ENCODE measurements around the gene RAB31.
A peak's percentile ranks its signal among the peaks of the same experiment; 100 is the strongest.
"Not testable (repeated sequence)": the region's sequence is repeated elsewhere in the genome, so short reads cannot be mapped to it uniquely, and the experiment has no call there.

The RAB31 gene

DNA sequence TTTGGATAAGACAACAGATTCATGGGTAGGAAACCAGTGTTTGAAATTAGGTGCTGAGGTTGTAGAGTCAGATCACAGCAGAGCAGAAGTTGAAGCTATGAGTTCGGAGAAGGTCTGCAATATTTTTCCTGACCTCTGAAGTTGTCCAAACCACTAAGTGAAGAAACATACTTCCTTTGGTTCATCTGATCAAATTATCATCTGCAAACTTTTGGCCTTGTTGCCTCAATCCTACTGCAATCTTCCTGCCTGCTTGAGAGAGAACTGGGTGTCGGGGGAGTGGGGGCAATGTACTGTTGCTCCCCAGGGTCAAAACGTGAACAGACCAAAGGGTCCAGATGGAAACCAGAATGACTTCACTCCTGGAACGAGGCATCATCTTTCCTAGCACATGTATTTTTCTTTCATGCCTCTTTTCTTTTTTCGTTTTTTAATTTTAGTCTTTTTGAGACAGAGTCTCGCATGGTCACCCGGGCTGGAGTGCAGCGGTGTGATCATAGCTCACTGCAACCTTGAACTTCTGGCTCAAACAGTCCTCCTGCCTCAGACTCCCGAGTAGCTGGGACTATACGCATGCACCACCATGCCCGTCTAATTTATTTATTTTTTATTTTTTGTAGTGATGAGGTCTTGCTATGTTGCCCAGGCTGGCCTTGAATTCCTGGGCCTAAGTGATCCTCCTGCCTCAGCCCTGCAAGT lies 42.7 kb downstream of the RAB31 start:
- intact Hi-C loops (cut with DNase I): no loop called here
- DNase-seq: peak in 1 of 42 donors; percentile 11

DNA sequence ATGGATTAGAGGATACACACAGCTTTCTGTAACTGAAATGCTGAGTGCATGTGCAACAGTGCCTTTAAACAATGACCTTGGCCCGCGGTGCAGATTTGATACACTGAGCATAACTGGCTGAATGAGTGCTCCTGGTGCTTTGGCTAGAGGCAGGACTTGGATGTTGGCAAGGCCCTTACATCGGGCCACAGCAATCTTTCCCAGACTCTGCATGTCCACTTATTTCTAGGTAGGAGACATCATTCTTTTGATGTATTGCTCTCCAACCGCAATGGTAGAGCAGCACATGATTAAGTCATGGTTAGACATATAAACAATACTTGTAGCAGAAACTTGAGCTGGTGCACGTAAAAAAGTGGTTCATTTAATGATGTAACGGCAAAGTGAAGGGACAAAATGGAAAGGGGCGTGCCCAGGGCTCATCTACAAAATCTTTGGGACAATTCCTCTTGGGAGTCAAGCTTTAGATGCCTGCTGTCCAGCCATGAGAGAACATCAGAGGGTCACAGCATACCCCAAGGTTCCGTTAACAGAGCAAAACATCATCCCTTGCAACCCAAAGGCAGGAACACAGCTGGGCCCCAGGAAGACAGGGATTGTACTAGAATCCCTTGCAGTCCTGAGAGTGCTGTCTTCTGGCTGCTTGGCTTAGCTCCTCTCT lies 43.4 kb downstream of the RAB31 start:
- intact Hi-C loops (cut with DNase I): no loop called here
- DNase-seq: peak in 1 of 42 donors; percentile 25

DNA sequence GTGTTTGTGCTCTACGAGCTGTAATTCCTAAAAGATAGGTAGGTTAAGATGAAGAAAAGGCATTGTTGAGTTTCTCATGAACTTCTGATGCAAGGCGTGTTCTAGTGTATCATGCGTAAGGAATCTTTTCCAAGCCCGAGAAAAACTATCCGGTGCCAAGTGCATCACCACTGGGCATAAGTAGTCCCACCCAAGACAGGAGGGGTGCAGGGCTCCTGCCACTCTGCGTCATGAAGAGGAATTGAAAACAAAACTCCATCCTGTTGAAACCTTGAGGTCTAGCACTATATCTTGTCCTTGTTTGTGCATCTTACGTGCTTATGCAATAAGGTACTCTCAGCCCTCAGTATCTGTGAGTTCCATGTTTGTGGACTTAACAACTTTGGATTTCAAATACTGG lies 45.7 kb downstream of the RAB31 start:
- DNase-seq: no peak
- intact Hi-C loops (cut with DNase I): no loop called here

DNA sequence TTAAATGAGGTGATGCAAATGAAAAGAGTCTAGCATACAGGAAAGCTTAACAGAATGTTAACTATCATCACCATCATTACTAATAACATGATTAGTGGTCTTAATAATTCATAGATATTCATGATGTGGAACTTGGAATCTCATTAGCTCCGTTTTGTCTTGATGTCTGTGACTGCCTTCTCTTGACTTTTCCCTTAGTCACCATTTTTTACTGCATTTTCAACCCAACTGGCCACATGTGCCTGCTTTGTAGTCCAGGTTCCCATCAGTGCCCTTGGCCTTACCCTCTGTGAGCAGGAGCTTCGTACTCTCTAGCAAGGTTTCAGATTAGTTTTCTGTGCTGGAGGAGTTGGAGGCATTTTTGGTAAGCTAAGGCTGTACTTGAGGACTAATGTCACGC lies 47.0 kb downstream of the RAB31 start:
- intact Hi-C loops (cut with DNase I): no loop called here
- DNase-seq: peak in 1 of 42 donors; percentile 1

DNA sequence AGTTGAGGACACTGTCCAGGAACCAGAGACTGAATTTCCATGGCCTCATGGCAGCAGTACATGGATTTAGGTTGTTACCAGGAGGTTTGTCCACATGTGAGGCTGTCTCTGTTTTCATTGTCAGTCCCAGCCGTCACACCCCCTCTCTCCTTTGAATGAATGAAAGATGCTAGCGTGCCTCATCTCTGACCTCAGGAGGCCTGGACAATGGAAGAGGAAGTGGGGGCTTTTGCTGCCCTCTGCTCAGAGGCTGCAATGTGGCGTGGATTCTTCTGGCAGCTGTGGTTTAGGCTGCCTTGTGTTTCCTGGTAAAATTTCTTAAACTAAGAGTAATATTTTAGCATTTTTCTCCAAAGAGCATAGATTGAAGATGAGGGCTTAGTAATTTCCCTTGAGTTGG lies 47.5 kb downstream of the RAB31 start:
- DNase-seq: peak in 2 of 42 donors; percentile 26 to 33
- intact Hi-C loops (cut with DNase I): no loop called here

DNA sequence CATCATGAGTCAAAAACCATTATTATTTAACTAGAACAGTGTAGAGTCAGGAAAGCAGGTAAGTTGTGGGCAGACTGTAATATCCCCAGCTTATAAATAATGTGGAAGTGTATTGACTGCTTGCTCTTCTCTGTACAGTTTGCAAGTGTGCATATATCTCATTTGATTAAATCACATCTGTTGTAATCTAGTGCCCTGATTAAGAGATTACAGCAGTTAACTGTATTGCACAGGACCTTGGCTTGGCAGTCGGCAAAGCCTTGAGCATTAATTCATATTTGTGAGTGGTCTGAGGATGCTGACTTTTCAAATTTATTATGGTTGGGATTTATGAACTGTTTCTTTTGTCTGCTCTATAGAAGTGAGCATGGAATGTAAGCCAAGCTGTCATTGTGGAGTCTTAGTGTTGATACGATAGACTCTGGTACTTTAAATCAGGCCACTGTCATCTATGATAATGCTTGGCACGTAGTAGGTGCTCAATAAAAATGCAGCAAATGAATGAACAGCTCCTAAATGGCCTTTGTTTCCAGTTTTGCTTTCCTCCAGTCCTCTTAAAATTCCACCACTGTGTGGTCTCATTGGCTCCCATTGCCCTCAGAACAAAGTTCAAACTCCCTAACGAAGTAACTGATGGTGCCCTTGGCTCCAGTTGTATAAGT lies 48.3 kb downstream of the RAB31 start:
- intact Hi-C loops (cut with DNase I): no loop called here

DNA sequence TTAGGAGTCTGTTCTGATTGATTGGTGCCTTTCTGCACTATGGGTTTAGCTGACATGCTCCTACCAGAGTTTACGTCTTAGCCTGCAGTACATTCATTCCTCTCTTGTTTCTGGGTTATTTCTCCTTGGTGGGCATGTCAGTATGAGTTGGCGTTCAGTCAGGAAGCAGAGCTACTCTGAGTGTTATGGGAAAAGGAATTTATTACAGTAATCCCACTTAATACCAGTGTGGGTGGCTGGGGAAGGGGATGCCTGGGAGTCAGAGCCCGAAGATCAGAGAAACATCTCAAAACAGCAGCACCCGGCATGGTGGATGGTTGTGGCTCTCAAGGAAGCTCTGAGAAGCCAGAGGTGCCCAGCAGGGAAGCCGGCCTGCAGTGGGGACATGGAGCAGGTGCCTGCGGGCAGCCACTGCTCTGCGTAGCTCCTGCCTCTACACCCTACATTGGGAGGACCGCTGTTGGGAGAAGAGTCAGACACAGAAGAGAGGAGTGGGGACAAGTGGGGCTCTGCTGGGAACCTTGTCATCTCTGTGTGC lies 48.9 kb downstream of the RAB31 start:
- intact Hi-C loops (cut with DNase I): no loop called here
- no peak for DNase-seq

More for the DNA sequence above, 48.3 kb downstream of the RAB31 start:
- DNase-seq: no peak

DNA sequence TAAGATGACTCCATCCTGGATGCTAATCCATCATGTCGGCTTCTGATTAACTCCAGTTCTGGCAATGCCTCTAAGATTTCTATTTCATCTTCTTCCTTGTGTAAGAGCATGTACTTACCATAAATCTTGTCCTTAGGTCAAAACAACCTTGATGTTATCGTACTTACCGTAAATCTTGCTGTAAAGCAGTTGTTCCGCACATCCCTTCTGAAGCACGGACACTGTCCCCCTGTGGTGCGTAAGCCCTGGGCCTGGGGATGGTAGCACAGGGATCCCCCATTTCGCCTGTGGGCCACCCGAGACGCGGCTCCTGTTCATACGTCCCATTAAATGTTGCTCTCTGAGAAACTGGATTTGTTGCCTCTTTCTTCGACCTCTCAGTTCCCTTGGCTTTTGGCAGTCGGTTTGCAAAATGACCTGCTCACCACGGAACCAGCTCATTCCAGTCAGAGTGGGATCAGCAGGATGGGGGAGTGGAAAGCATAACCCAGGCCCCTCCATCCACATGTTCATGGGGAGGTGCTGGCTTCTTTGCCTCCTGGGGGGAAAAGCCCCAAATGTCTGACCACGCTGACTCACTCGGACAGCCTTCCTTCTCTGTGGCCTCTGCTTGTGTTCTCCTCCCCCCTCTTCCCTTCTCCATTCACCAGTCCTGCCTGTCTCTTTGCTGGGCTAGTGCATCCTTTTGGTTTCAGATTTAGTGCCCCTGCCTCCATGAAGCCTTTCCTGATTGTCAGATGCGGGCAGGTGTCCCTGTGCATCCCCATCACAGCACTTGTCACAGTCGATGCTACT lies 49.9 kb downstream of the RAB31 start:
- intact Hi-C loops (cut with DNase I): no loop called here
- no peak for DNase-seq

DNA sequence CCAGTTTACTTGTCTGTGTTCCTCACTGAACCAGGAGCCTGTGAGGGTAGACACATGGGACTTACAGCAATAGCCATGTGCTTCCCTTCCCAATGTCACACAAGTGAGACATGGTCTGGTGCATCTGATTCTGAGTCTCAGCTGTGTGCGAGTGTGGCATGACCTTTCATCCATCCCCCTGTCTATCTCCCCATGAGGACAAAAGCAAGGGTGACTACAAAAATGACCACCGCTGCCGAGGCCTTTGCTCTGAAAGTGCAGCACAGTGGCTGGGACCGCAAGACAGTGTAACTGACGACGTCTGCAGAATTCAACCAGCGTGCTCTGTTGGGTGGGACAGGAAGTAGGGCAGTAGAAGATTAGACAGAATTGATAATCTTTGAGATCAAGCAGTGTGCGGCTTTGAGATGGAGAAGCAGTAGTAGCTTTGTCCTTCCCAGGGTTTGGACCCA lies 50.5 kb downstream of the RAB31 start:
- intact Hi-C loops (cut with DNase I): no loop called here
- DNase-seq: peak in 1 of 42 donors; percentile 42

DNA sequence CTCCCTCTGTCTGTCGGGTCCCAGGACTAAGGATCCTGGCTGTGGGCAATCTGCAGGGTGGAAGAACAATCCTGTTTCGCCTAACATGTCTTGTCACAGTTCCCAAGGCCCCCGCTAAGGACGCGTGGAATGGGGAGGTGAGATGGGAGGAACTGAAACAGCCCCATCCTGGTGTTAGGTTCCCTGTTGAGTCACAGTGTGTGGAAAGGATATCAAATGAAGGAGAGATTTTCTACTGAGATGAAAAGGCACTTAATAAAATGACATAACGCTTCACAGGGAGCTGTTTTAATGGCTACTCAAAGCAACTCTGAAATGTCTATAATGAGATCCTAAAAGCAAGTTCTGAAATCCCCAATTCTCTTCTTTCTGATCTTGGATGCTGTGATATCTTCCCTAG lies 52.5 kb downstream of the RAB31 start:
- DNase-seq: peak in 1 of 42 donors; percentile 41
- intact Hi-C loops (cut with DNase I): no loop called here

DNA sequence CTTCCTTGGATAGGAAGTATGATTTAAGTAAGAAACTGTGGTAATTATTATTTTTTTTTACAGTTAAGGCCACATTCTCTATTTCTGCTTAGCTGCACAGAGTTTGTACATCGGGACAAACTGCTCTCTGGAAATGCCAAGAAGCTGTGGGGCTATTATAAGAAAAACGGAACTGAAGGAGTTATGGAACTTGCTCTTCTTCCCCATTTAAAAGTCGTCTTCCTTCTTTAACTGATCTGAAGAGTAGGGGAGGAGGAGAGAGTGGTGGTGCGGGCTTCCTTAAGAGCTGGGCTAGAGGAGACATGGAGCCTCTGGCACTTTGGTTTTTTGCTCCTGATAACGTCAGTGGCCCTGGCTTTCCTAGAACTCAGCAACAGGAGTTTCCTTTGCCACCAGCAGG lies 54.4 kb downstream of the RAB31 start:
- intact Hi-C loops (cut with DNase I): no loop called here
- DNase-seq: peak in 1 of 42 donors; percentile 40

DNA sequence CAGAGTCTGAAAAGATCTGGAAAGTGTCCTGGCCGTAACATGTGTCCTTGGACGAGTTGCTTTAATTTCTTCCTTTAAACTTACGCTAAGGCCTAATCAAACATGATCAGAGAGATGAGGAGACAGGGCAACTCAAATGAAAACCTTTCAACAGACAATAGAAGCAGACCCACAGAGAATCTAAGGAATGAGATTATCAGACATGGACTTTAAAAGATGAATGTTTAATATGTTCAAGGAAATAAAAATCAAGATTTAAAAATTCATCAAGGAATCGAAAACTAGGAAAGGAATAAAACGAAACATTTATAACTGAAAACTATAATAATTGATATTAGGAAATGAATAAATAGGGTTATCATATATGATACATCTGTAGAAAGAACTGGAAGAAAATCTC lies 55.1 kb downstream of the RAB31 start:
- no peak for DNase-seq
- intact Hi-C loops (cut with DNase I): no loop called here

DNA sequence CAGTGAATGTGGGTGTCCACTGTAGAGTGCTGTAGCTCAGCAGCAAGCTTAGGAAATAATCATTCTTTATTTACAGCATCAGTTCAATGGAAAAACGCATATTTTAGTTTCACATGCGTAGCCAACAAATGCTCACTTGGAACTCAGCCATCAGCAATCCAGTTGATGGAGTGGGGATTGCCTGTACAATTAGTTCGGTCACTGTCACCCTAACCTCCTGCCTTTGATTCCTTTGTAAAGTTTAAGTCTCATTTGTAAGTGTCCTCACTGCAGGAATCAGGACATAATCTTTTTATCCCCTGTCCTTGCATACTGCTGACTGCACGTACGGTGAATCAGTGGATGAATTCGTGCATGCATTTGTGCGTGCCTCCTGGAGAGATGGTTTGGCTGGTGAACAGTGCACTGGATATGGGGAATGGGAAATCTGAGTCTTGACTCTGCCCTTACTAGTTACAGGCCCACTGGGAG lies 55.9 kb downstream of the RAB31 start:
- intact Hi-C loops (cut with DNase I): no loop called here
- DNase-seq: no peak

DNA sequence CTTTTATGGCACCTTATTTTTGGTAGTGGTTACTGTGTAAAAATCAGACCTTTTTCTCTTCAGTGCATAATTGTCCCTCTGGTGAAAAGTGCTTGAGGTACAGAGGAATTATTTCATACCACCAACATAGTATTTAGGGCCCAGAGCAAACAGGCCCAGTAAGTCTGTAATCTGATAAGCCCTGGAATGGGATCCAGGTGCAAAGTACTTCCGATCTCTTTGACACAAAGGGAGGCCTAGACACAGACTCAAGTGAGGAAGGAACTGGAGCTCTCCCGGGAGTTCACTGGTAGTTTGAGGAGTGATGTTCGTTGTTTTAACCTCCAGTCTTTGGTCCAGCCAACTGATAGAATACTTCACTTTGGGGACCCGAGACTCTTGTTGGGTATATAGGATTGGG lies 57.4 kb downstream of the RAB31 start:
- DNase-seq: no peak
- intact Hi-C loops (cut with DNase I): no loop called here

DNA sequence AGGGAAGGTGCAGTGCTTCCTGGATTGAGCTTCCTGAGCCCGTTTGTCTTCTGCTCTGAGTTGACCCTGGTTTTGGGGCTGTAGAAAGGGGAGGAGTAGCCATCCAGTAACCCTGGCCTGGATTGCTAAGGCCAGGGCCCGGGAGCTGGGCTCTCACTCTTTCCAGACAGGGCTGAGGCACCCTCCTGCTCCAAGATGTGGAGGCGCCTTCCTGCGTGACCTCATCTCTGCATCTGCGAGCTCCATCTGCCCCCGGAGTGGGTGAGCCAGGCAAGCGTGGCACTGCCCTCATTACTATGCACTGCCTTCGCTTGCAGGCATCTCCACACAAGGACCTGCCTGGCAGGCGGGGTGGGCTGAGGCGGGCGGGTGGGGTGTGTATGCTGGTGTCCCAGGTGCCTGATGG lies 58.0 kb downstream of the RAB31 start:
- peak; percentile 39 to 92 (median 70) for DNase-seq

DNA sequence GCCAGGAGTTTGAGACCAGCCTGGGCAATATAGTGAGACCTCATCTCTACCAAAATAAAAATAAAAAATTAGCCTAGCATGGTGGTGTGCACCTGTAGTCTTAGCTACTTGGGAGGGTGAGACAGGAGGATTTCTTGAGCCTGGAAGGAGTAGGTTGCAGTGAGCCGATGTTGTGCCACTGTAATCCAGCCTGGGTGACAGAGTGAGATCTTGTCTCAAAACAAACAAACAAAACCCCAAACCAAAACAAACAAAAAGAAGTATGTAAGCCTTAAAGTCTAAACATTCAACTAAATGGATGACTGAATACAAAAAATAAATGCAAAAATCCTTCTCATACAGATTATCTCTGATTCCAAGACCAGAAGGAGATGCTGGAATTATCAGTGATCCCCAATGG lies 58.6 kb downstream of the RAB31 start:
- no peak for DNase-seq
- intact Hi-C loops (cut with DNase I): no loop called here

More for the DNA sequence above, 58.0 kb downstream of the RAB31 start:
- intact Hi-C loops (cut with DNase I): no loop called here

DNA sequence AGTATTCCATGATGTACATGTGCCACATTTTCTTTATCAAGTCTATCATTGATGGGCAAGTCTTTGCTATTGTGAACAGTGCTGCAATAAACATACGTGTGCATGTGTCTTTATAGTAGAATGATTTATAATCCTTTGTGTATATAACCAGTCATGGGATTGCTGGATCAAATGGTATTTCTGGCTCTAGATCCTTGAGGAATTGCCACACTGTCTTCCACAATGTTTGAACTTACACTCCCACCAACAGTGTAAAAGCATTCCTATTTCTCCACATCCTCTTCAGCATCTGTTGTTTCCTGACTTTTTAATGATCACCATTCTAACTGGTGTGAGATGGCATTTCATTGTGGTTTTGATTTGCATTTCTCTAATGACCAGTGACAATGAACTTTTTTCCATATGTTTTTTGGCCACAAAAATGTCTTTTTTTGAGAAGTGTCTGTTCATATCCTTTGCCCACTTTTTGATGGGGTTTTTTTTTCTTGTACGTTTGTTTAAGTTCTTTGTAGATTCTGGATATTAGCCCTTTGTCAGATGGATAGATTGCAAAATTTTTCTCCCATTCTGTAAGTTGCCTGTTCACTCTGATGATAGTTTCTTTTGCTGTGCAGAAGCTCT lies 60.1 kb downstream of the RAB31 start:
- DNase-seq; intact Hi-C loops (cut with DNase I): not testable (repeated sequence)

DNA sequence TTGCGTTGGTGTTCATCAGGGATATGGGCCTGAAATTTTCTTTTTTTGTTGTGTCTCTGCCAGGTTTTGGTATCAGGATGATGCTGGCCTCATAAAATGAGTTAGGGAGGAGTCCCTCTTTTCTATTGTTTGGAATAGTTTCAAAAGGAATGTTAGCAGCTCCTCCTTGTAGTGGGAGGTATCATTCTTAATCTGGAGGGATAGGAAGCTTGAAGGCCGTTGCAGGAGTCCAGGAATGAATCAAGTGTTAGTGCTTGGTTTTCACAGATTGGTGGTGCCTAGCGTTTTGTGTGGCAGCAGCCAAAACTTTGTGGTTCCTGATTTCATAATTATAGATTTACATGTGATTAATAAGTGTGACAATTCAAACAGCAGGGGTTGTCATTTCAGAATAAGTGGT lies 62.0 kb downstream of the RAB31 start:
- intact Hi-C loops (cut with DNase I): loop anchor here (10.0 kb wide), 1 partner anchor 55 kb away; no protein-coding TSS in a partner anchor

More for the DNA sequence above, 62.0 kb downstream of the RAB31 start:
- not testable (repeated sequence) for DNase-seq
